Transverse colon (tissue), 4 donors: Measurements from ENCODE around the gene MAP6.

ENCODE experiments used
- CTCF ChIP-seq, 5 experiments: fragments of 200-600 bp in 3 of 5; fragments of 450-650 bp in 2 of 5; sonication (generic) in 3 of 5; IDR thresholded peaks; 1 replicate in 2 of 5; 2 replicates in 3 of 5; pipeline ENCODE4 v1.5.1; 2016 to 2017; ENCODE audit warnings: antibody characterized with exemption in 5 of 5, inconsistent platforms in 3 of 5, mild to moderate bottlenecking in 2 of 5, moderate library complexity in 1 of 5
- POLR2A ChIP-seq: fragments of 450-650 bp; IDR thresholded peaks from one replicate; pipeline ENCODE4 v1.6.1; 2016; ENCODE audit warnings: antibody characterized with exemption, mild to moderate bottlenecking, moderate library complexity
- POLR2AphosphoS5 ChIP-seq, 3 donors: sonication (generic); formaldehyde crosslinking; IDR thresholded peaks; one replicate each; pipeline ENCODE4 v1.6.1; 2016; ENCODE audit warnings: antibody characterized with exemption in 3 of 3

- TF ChIP-seq POLR2AphosphoS5 (IDR thresholded peaks at IDR 0.05), result no peak
- no peak for TF ChIP-seq CTCF (IDR thresholded peaks at IDR 0.05)
- no peak for TF ChIP-seq POLR2A
Measured at GRCh38 chr11:75579841-75580240, 89.0 kb downstream of the MAP6 start.
